NCI-H1105 (cell line): ENCODE data around the gene PTMS.

Experiments used
- DNase-seq: peaks from one replicate; lab custom pipeline; 2025; lab: John Stamatoyannopoulos, UW

Gene PTMS

DNA sequence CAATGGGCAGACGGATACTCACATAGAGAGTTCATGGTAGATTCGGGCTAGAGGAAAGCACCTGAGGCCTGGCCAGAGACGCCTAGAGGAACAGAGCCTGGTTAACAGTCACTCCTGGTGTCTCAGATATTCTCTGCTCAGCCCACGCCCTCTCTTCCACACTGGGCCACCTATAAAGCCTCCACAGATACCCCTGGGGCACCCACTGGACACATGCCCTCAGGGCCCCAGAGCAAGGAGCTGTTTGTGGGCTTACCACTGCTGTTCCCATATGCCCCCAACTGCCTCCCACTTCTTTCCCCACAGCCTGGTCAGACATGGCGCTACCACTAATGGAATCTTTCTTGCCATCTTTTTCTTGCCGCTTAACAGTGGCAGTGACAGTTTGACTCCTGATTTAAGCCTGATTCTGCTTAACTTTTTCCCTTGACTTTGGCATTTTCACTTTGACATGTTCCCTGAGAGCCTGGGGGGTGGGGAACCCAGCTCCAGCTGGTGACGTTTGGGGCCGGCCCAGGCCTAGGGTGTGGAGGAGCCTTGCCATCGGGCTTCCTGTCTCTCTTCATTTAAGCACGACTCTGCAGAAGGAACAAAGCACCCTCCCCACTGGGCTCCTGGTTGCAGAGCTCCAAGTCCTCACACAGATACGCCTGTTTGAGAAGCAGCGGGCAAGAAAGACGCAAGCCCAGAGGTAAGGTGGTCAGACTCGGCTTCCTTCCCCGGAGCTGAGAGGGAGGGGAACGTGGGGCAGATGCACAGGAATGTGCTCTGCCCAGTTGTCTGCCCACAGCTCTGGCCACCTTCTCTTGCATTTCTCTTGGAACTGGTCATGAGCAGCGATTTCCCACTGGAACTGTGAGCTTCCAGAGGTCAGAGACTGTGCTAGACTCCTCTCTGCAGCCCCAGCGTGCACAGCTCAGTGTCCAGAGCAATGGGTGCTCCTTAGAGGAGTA is 23.1 kb downstream of the PTMS start, which contains the start of gene CD4:
Gene CD4, plus strand, starts transcription at position 557 of the 953 bp plus-strand sequence. CDS start 10,611 bp downstream, outside the sequence.
- no peak for DNase-seq

GRCh38 chr12:6790496-6791150 is 24.5 kb downstream of the PTMS start:
- no peak for DNase-seq

GRCh38 chr12:6791931-6792520 is 25.9 kb downstream of the PTMS start:
- DNase-seq = no peak

DNA sequence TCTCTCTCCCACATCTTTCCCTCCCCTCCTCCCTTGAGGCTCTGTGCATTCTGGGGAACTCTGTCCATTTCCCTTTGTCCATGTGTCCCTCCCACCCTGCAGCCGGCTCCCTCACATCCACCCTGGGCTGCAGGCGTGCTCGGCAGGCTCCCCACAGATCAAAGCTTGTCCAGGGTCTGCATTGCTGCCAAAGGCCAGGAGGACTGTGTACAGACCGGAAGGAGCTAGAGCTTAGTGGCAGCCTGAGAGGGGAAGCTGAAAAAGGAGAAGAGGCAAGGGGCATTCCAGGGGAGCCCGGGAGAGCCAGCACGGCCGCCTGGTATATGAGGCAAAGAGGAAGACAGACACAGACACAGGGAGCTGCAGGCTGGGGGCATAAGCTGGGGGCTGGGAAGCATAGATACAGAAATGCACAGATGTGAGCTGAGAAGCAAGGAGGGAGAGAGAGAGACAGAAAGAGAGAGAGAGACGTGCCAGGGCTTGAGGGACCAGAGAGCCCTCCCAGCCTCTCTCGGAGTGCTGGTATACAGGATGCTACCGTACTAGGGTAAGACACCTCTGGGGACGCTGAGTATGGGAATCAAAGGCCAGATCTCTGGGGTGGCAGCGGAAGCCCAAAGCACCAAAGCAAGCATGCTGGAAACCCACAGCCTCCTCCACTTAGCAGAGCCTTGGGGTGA is 26.5 kb downstream of the PTMS start:
- no peak for DNase-seq

GRCh38 chr12:6795088-6795487 is 28.9 kb downstream of the PTMS start:
- DNase-seq = no peak

- DNase-seq = no peak
Measured at GRCh38 chr12:6796576-6796975, 30.4 kb downstream of the PTMS start.

GRCh38 chr12:6799147-6799546 is 33.0 kb downstream of the PTMS start:
- DNase-seq = no peak

- DNase-seq = no peak
Measured at GRCh38 chr12:6807170-6807569, 41.0 kb downstream of the PTMS start.

DNA sequence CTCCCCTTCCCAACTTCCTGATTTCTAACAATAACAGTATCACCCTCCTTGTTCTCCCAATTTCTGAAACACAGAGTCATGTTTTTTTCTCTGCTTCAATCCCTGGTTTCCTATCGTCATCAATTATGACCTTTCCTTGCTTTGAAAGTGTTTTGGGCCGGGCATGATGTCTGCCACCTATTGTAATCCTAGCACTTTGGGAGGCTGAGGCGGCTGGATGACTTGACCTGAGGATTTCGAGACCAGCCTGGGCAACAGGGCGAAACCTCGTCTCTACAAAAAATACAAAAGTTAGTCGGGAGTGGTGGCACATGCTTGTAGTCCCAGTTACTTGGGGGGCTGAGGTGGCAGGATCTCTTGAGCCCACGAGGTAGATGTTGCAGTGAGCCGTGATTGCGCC is 42.9 kb downstream of the PTMS start:
- no peak for DNase-seq

DNA sequence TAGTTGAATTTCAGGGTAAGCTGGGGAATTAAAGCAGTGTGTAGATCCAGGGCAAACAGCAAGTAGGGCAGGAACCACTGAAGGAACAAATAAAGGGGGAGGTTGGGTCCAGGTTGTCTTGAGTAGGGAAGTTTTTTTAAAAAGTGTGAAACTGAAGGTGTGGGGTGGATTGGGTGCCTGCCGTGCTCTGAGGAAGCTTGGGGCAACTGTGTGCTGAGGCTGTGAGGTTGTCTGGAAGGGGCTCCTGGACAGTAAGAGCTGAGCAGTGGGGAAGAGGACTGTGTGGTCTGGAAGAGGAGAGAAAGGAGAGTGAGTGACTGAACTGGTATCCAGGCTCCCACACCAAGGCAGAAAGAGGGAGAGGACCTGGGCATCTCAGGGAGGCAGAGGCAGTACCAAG is 44.6 kb downstream of the PTMS start:
- DNase-seq = no peak

- DNase-seq = no peak
Measured at GRCh38 chr12:6813363-6813762, 47.2 kb downstream of the PTMS start.

DNA sequence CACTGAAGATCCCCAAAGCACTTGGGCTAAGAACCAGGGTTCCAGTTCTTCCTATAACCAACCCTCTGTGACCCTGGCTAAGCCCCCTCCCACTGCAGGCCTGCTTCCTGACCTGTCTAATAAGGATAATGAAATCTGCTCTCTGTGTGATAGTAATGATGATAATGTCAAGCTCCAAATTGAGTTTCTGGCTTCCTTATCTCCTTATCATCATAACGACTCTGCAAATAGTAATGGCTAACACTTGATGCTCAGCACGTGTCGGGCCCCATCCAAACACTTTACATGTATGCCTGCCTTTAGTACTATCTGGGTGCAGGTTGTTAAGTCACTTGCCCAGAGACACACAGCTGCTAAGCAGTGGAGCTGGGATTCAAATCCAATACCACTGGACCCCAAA is 50.4 kb downstream of the PTMS start:
- no peak for DNase-seq

DNA sequence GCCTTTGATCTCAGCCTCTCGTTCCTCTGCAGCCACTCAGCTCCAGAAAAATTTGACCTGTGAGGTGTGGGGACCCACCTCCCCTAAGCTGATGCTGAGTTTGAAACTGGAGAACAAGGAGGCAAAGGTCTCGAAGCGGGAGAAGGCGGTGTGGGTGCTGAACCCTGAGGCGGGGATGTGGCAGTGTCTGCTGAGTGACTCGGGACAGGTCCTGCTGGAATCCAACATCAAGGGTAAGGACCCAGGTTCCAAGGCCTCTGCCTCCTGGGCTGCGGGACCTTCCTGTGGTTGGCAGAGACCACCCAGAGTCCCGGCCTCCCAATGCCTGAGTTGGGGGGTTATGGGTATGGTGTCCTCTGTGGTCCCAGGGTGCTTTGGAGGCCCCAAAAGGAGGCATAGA is 50.9 kb downstream of the PTMS start:
- no peak for DNase-seq

- no peak for DNase-seq
Measured at GRCh38 chr12:6817662-6818157, 51.5 kb downstream of the PTMS start.

- no peak for DNase-seq
Measured at GRCh38 chr12:6818222-6818621, 52.1 kb downstream of the PTMS start.

GRCh38 chr12:6818645-6819044 is 52.5 kb downstream of the PTMS start:
- no peak for DNase-seq

DNA sequence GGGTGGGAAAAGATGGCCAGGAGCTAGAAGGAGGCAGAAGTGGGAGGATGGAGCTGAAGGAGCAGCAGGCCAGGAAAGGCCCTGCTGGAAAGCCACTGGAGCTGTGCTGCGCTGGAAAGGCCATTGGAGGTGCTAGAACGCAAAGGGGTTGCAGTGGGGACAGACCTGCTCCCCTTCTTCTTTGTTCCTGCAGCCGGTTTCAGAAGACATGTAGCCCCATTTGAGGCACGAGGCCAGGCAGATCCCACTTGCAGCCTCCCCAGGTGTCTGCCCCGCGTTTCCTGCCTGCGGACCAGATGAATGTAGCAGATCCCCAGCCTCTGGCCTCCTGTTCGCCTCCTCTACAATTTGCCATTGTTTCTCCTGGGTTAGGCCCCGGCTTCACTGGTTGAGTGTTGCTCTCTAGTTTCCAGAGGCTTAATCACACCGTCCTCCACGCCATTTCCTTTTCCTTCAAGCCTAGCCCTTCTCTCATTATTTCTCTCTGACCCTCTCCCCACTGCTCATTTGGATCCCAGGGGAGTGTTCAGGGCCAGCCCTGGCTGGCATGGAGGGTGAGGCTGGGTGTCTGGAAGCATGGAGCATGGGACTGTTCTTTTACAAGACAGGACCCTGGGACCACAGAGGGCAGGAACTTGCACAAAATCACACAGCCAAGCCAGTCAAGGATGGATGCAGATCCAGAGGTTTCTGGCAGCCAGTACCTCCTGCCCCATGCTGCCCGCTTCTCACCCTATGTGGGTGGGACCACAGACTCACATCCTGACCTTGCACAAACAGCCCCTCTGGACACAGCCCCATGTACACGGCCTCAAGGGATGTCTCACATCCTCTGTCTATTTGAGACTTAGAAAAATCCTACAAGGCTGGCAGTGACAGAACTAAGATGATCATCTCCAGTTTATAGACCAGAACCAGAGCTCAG is 53.2 kb downstream of the PTMS start:
- DNase-seq = no peak

GRCh38 chr12:6820166-6820565 is 54.0 kb downstream of the PTMS start:
- no peak for DNase-seq
